Measurements from ENCODE around the gene SOX21.

SOX21 gene

GRCh38 chr13:94712287-94712811 is at the start of gene SOX21:
SOX21 (minus strand) TSS chr13:94712545; CDS start chr13:94712049, 496 bp downstream.
- H3K9me2 ChIP-seq (ENCODE audit: low read depth, low read length) = no peaks in the 10 kb centered on the region
- no peaks in the 10 kb centered on the region for H3K9me3 ChIP-seq (ENCODE audit: low read length)
- no peak within 1 kb of the TSS for H3K4me3 ChIP-seq (ENCODE audit: low read depth, low read length, poor library complexity, severe bottlenecking)
- no peaks in the 10 kb centered on the region for H3K27me3 ChIP-seq (ENCODE audit: insufficient read depth, low read length)
- TF ChIP-seq CTCF (IDR thresholded peaks at IDR 0.05; ENCODE audit: low read length) (no peak), EZH2 (IDR thresholded peaks at IDR 0.05; ENCODE audit: borderline replicate concordance, low read length) (no peak)
- H4K20me1 ChIP-seq (ENCODE audit: insufficient read depth, low read length) = no peaks in the 10 kb centered on the region
- no peak within 1 kb of the TSS for H3K9ac ChIP-seq (ENCODE audit: low read length)
- no peak within 1 kb of the TSS for H3K4me2 ChIP-seq (ENCODE audit: low read length)
- no peaks in the 10 kb centered on the region for H3K36me3 ChIP-seq (ENCODE audit: insufficient read depth, low read length)
- no peak within 1 kb of the TSS for H3K27ac ChIP-seq (ENCODE audit: low read depth, low read length, poor library complexity, severe bottlenecking)
- H3F3A ChIP-seq (ENCODE audit: insufficient read depth, low read length) = no peaks in the 10 kb centered on the region
- H3K4me1 ChIP-seq (ENCODE audit: insufficient read depth, low read length, severe bottlenecking) = no peaks in the 10 kb centered on the region
- no peak within 1 kb of the TSS for H2AFZ ChIP-seq (ENCODE audit: low read length)
- no peaks in the 10 kb centered on the region for H3K79me2 ChIP-seq (ENCODE audit: insufficient read depth, low read length)

GRCh38 chr13:94761407-94761806 is 49.1 kb upstream of the SOX21 start:
- no peak overlapping the region for H3K4me3 ChIP-seq (ENCODE audit: low read depth, low read length, poor library complexity, severe bottlenecking)
- H3K36me3 ChIP-seq (ENCODE audit: insufficient read depth, low read length) = no peaks in the 10 kb centered on the region
- H3K27ac ChIP-seq (ENCODE audit: low read depth, low read length, poor library complexity, severe bottlenecking) = no peak overlapping the region
- H3F3A ChIP-seq (ENCODE audit: insufficient read depth, low read length) = no peaks in the 10 kb centered on the region
- no peak overlapping the region for H2AFZ ChIP-seq (ENCODE audit: low read length)
- H4K20me1 ChIP-seq (ENCODE audit: insufficient read depth, low read length) = no peaks in the 10 kb centered on the region
- no peaks in the 10 kb centered on the region for H3K9me3 ChIP-seq (ENCODE audit: low read length)
- TF ChIP-seq CTCF (IDR thresholded peaks at IDR 0.05; ENCODE audit: low read length) (no peak), EZH2 (IDR thresholded peaks at IDR 0.05; ENCODE audit: borderline replicate concordance, low read length) (no peak)
- H3K27me3 ChIP-seq (ENCODE audit: insufficient read depth, low read length) = no peaks in the 10 kb centered on the region
- H3K4me2 ChIP-seq (ENCODE audit: low read length) = no peak overlapping the region
- no peaks in the 10 kb centered on the region for H3K4me1 ChIP-seq (ENCODE audit: insufficient read depth, low read length, severe bottlenecking)
- H3K9ac ChIP-seq (ENCODE audit: low read length) = no peak overlapping the region
- no peaks in the 10 kb centered on the region for H3K9me2 ChIP-seq (ENCODE audit: low read depth, low read length)
- no peaks in the 10 kb centered on the region for H3K79me2 ChIP-seq (ENCODE audit: insufficient read depth, low read length)

- Histone ChIP-seq H3K27me3 (ENCODE audit: insufficient read depth, low read length) (no peaks in the 10 kb centered on the region), H3K9me3 (ENCODE audit: low read length) (no peaks in the 10 kb centered on the region), H3K9me2 (ENCODE audit: low read depth, low read length) (no peaks in the 10 kb centered on the region), H3K4me1 (ENCODE audit: insufficient read depth, low read length, severe bottlenecking) (no peaks in the 10 kb centered on the region), H3K4me2 (ENCODE audit: low read length) (no peak overlapping the region), H3K36me3 (ENCODE audit: insufficient read depth, low read length) (no peaks in the 10 kb centered on the region), H3F3A (ENCODE audit: insufficient read depth, low read length) (no peaks in the 10 kb centered on the region), H3K9ac (ENCODE audit: low read length) (no peak overlapping the region), H3K79me2 (ENCODE audit: insufficient read depth, low read length) (no peaks in the 10 kb centered on the region), H3K27ac (ENCODE audit: low read depth, low read length, poor library complexity, severe bottlenecking) (no peak overlapping the region), H3K4me3 (ENCODE audit: low read depth, low read length, poor library complexity, severe bottlenecking) (no peak overlapping the region), H4K20me1 (ENCODE audit: insufficient read depth, low read length) (no peaks in the 10 kb centered on the region), H2AFZ (ENCODE audit: low read length) (no peak overlapping the region)
- TF ChIP-seq CTCF (IDR thresholded peaks at IDR 0.05; ENCODE audit: low read length) = no peak
- no peak for TF ChIP-seq EZH2 (IDR thresholded peaks at IDR 0.05; ENCODE audit: borderline replicate concordance, low read length)
These were observed 46.9 kb upstream of the SOX21 start for GRCh38 chr13:94759120-94759728.
